GM03348 (cell line): Measurements from ENCODE around the gene CATSPERZ.

Experiments
- DNase-seq: peaks from one replicate; pipeline ENCODE4 v3.0.0; 2012; ENCODE audit warnings: low spot score

CATSPERZ gene

GRCh38 chr11:64342869-64343745, 42.9 kb downstream of the CATSPERZ start:
- no peak for DNase-seq

GRCh38 chr11:64343767-64344559, 43.8 kb downstream of the CATSPERZ start:
- no peak for DNase-seq

- DNase-seq: no peak
Observed at GRCh38 chr11:64344787-64345186, 44.6 kb downstream of the CATSPERZ start.

- DNase-seq: no peak
Observed at GRCh38 chr11:64347193-64347867, 47.2 kb downstream of the CATSPERZ start.

DNA sequence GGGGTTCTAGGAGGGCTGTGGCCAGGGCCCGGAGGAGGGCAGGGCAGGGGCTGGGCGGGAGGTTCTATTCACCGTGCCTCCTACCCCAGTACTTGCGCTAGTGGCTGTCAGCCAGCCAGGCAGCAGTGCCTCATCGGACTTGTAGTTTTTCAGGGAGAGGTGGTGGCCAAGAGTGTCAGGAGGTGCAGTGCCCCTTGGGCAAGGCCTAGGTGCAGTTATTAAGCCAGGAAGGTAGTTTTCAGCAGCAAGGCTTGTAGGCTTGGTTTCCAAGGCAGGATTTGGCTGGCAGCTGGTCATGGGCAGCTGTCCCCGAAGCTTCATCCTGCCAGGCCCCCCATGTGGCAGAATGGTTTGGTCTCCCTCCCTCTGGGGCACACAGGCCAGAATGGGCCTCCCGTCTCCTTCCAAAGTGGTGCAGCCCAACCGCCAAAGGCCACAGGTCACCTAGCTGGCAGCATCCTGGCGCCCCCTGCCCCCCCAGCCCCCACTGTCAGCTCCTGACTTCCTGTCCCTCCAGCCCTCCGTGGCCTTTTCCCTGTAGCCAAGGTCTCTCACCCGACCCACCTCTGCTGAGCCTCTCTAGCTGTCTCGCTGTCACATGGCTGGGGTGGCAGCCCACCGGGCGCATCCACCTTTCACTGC, 48.3 kb downstream of the CATSPERZ start:
- DNase-seq: no peak

- no peak for DNase-seq
Observed at GRCh38 chr11:64349025-64349387, 48.8 kb downstream of the CATSPERZ start.

- no peak for DNase-seq
Observed at GRCh38 chr11:64349404-64349803, 49.2 kb downstream of the CATSPERZ start.

DNA sequence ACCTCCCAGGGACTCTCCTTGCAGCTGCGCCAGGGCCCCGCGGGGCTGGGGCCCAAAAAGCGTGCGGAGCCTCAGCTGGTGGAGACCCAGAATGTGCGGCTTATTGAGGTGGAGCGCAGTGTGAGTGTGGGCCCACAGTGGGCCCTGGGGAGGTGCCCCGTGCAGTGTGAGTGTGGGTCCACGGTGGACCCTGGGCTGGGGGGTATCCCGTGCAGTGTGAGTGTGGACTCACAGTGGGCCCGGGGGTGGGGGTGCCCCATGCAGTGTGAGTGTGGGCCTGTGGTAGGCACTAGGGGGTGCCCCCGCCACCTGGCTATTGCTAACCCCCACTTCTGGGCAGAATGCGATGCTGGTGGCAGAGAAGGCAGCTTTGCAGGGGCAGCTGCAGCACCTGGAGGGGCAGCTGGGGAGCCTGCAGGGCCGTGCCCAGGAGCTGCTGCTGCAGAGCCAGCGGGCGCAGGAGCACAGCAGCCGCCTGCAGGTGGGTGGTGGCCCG, 51.0 kb downstream of the CATSPERZ start:
- DNase-seq: no peak

DNA sequence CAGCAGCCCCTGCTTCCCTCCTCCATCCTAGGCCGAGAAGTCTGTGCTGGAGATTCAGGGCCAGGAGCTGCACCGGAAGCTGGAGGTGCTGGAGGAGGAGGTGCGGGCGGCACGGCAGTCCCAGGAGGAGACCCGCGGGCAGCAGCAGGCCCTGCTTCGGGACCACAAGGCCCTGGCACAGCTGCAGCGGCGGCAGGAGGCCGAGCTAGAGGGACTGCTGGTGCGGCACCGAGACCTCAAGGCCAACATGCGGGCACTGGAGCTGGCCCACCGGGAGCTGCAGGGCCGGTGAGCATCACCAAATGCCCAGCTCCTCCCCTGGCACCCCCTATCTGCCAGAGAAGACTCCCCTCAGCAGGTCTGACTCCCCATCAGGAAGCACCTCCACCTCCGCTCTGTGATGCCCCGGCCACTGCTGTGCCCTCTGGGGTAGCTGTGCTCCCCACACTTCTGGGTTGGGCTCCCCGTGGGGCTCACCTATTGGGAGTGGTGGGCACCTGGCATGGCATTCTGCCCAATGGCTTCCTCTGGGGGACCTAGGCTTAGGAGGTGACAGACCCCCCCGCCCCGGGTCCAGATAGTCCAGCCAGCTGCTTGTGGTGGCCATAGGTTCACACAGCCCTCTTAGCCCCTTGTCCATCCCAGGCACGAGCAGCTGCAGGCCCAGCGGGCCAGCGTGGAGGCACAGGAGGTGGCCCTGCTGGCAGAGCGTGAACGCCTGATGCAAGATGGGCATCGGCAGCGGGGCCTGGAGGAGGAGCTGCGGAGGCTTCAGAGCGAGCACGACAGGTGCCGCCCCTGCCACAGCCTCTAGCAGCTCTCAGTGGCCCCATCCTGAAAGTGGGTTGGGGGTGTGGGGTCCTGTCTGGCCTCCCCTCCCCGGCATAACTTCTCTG, 52.2 kb downstream of the CATSPERZ start:
- no peak for DNase-seq

- no peak for DNase-seq
Observed at GRCh38 chr11:64352995-64353714, 53.0 kb downstream of the CATSPERZ start.

GRCh38 chr11:64353715-64354506, 53.8 kb downstream of the CATSPERZ start:
- DNase-seq: no peak
